Measurements from ENCODE around the gene CACNB1. TPM values are rescaled to one million over a fixed set of nuclear protein-coding genes. Genes with fewer than 3 reads are reported as not detected.

CACNB1 gene
- total RNA-seq, 1 experiment from 2014 or later, result 9.1 TPM

- H3K4me1 ChIP-seq (ENCODE audit: low read length), result peaks cover 23% of the 10 kb centered on the region
- no peaks in the 10 kb centered on the region for H3K36me3 ChIP-seq (ENCODE audit: insufficient read depth, low read length)
- peak; percentile 44 for DNase-seq
- H3K9ac ChIP-seq (ENCODE audit: low read length), result no peak overlapping the region
- no peak overlapping the region for H3K4me3 ChIP-seq (ENCODE audit: low read length)
- H3K27me3 ChIP-seq (ENCODE audit: low read length), result no peaks in the 10 kb centered on the region
- H3K27ac ChIP-seq (ENCODE audit: low read length), result no peak overlapping the region
- no peaks in the 10 kb centered on the region for H4K20me1 ChIP-seq (ENCODE audit: insufficient read depth, low read depth, low read length)
- H3K79me2 ChIP-seq (ENCODE audit: low read length), result no peaks in the 10 kb centered on the region
- no peak overlapping the region for H2AFZ ChIP-seq (ENCODE audit: low read length)
- H3K9me2 ChIP-seq (replicated peaks; ENCODE audit: insufficient read depth, low read length), result no peaks in the 10 kb centered on the region
- no peak overlapping the region for H3K4me2 ChIP-seq (ENCODE audit: low read depth, low read length, poor library complexity, severe bottlenecking)
- H3K9me3 ChIP-seq (ENCODE audit: low read length), result no peaks in the 10 kb centered on the region
Measured at GRCh38 chr17:39238311-39238972, 41.0 kb upstream of the CACNB1 start.

- H2AFZ ChIP-seq (ENCODE audit: low read length), result no peak overlapping the region
- H4K20me1 ChIP-seq (ENCODE audit: insufficient read depth, low read depth, low read length), result no peaks in the 10 kb centered on the region
- no peaks in the 10 kb centered on the region for H3K79me2 ChIP-seq (ENCODE audit: low read length)
- H3K4me3 ChIP-seq (ENCODE audit: low read length), result no peak overlapping the region
- no peak overlapping the region for H3K27ac ChIP-seq (ENCODE audit: low read length)
- H3K36me3 ChIP-seq (ENCODE audit: insufficient read depth, low read length), result no peaks in the 10 kb centered on the region
- H3K4me2 ChIP-seq (ENCODE audit: low read depth, low read length, poor library complexity, severe bottlenecking), result no peak overlapping the region
- H3K9me2 ChIP-seq (replicated peaks; ENCODE audit: insufficient read depth, low read length), result no peaks in the 10 kb centered on the region
- no peaks in the 10 kb centered on the region for H3K27me3 ChIP-seq (ENCODE audit: low read length)
- H3K9ac ChIP-seq (ENCODE audit: low read length), result no peak overlapping the region
- peaks cover 23% of the 10 kb centered on the region for H3K4me1 ChIP-seq (ENCODE audit: low read length)
- no peak for DNase-seq
- no peaks in the 10 kb centered on the region for H3K9me3 ChIP-seq (ENCODE audit: low read length)
Measured at GRCh38 chr17:39237586-39237985, 40.1 kb upstream of the CACNB1 start.

DNA sequence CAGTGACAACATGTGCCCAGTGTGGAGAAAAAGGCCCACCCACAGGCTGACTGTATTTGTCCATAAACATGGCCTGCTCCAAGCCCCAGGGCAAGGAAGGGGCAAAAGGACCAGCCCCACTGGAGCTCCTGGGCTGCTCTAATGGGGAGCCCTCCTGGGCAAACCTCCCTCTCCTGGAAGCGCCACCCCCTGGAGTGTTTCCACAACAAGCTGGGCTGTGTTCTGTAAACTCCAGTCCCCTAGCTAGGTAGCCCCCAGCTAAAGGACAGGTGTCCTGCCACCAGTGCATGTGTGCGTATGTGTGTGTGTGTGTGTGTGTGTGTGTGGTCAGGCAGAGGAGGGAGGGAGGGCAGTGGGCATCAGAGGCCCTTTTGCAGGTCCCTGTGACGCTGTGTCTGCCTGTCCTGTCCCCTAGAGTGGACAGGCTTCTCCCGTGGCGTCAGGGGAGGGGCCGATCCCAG is 39.5 kb upstream of the CACNB1 start:
- no peaks in the 10 kb centered on the region for H3K9me3 ChIP-seq (ENCODE audit: low read length)
- no peak overlapping the region for H3K9ac ChIP-seq (ENCODE audit: low read length)
- DNase-seq, result no peak
- no peaks in the 10 kb centered on the region for H3K36me3 ChIP-seq (ENCODE audit: insufficient read depth, low read length)
- no peaks in the 10 kb centered on the region for H4K20me1 ChIP-seq (ENCODE audit: insufficient read depth, low read depth, low read length)
- H3K4me3 ChIP-seq (ENCODE audit: low read length), result no peak overlapping the region
- no peak overlapping the region for H3K4me2 ChIP-seq (ENCODE audit: low read depth, low read length, poor library complexity, severe bottlenecking)
- no peak overlapping the region for H2AFZ ChIP-seq (ENCODE audit: low read length)
- H3K27me3 ChIP-seq (ENCODE audit: low read length), result no peaks in the 10 kb centered on the region
- no peaks in the 10 kb centered on the region for H3K9me2 ChIP-seq (replicated peaks; ENCODE audit: insufficient read depth, low read length)
- H3K79me2 ChIP-seq (ENCODE audit: low read length), result no peaks in the 10 kb centered on the region
- no peak overlapping the region for H3K27ac ChIP-seq (ENCODE audit: low read length)
- peaks cover 25% of the 10 kb centered on the region for H3K4me1 ChIP-seq (ENCODE audit: low read length)

DNA sequence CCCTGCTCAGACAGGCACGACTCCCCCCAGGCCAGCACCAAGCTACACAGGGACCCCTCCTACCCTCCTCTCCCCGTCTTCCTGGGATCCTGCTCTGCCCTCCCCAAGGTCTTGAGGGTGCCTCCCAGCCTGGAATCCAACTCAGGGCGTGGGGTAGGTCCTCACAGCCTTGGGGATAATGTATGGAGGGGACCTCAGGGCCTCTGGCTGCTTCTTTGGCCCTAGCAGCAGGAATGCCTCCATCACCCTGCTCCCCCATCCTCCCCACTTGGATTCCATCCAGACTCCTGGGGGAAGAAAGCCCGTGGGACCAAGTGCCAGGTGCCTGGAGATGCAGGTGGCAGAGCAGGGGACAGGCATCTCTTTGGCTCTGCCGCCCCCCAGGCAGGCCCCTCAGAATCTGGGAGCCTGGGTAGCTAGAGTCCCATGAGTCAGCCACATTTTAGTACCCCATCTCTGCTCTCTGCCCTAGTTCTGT is 39.0 kb upstream of the CACNB1 start:
- DNase-seq, result no peak
- no peak overlapping the region for H3K27ac ChIP-seq (ENCODE audit: low read length)
- H4K20me1 ChIP-seq (ENCODE audit: insufficient read depth, low read depth, low read length), result no peaks in the 10 kb centered on the region
- H3K79me2 ChIP-seq (ENCODE audit: low read length), result no peaks in the 10 kb centered on the region
- no peak overlapping the region for H3K4me2 ChIP-seq (ENCODE audit: low read depth, low read length, poor library complexity, severe bottlenecking)
- no peaks in the 10 kb centered on the region for H3K27me3 ChIP-seq (ENCODE audit: low read length)
- H3K9me2 ChIP-seq (replicated peaks; ENCODE audit: insufficient read depth, low read length), result no peaks in the 10 kb centered on the region
- no peaks in the 10 kb centered on the region for H3K9me3 ChIP-seq (ENCODE audit: low read length)
- peaks cover 27% of the 10 kb centered on the region for H3K4me1 ChIP-seq (ENCODE audit: low read length)
- no peak overlapping the region for H3K9ac ChIP-seq (ENCODE audit: low read length)
- no peak overlapping the region for H3K4me3 ChIP-seq (ENCODE audit: low read length)
- H3K36me3 ChIP-seq (ENCODE audit: insufficient read depth, low read length), result no peaks in the 10 kb centered on the region
- no peak overlapping the region for H2AFZ ChIP-seq (ENCODE audit: low read length)

DNA sequence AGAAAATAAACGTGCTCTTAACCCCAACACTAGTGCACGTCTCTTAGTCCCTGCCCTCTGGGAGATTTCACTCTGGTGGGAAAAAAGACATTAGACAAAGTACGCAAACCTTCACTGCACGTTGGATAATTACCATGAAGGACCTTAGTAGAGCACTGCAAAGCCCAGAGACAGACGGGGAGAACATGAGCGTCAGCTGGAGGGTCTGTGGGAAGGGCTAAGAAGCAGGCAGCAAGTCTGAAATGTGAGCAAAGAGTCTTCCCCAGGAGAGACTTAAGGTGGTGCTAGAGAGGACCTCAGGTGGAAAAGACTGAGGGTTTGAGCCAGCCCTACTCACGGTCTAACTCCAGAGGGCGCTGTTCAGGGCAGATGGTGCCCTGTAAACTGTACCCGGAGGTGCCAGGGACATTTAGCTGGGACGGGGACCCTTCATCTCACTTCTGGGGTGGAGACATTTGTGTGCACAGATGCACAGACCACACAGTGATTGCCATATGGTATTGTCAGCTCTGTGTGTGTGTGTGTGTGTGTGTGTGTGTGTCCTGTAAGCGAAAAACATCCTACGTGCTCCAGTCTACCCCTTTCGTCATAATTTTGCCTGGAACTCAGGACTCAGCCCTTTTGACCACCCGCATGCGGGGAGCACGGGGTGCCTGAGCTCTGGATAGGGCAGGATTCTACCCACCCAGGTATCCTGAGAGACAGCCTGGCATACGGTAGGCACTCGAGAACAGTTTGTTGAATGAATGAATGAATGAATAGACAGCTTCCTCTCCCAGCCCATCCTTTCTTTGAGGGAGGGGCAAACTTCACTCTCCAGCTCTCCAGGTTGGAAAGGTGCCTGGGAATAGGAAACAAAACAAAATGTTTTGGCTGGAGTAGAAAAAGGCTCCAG is 38.3 kb upstream of the CACNB1 start:
- H3K36me3 ChIP-seq (ENCODE audit: insufficient read depth, low read length), result no peaks in the 10 kb centered on the region
- no peak overlapping the region for H2AFZ ChIP-seq (ENCODE audit: low read length)
- no peaks in the 10 kb centered on the region for H4K20me1 ChIP-seq (ENCODE audit: insufficient read depth, low read depth, low read length)
- no peak overlapping the region for H3K9ac ChIP-seq (ENCODE audit: low read length)
- H3K4me3 ChIP-seq (ENCODE audit: low read length), result no peak overlapping the region
- DNase-seq, result peak; percentile 93
- no peak overlapping the region for H3K27ac ChIP-seq (ENCODE audit: low read length)
- H3K27me3 ChIP-seq (ENCODE audit: low read length), result no peaks in the 10 kb centered on the region
- peak overlapping the region; percentile 28 for H3K4me2 ChIP-seq (ENCODE audit: low read depth, low read length, poor library complexity, severe bottlenecking)
- no peaks in the 10 kb centered on the region for H3K79me2 ChIP-seq (ENCODE audit: low read length)
- H3K9me3 ChIP-seq (ENCODE audit: low read length), result no peaks in the 10 kb centered on the region
- H3K4me1 ChIP-seq (ENCODE audit: low read length), result peaks cover 34% of the 10 kb centered on the region
- H3K9me2 ChIP-seq (replicated peaks; ENCODE audit: insufficient read depth, low read length), result no peaks in the 10 kb centered on the region

- Histone ChIP-seq H3K4me2 (ENCODE audit: low read depth, low read length, poor library complexity, severe bottlenecking) (peak overlapping the region; percentile 70), H3K79me2 (ENCODE audit: low read length) (no peaks in the 10 kb centered on the region), H3K9ac (ENCODE audit: low read length) (peak overlapping the region; percentile 31; the same call in 1 of the 2 replicates), H3K4me3 (ENCODE audit: low read length) (peak overlapping the region; percentile 53), H4K20me1 (ENCODE audit: insufficient read depth, low read depth, low read length) (no peaks in the 10 kb centered on the region), H2AFZ (ENCODE audit: low read length) (no peak overlapping the region), H3K4me1 (ENCODE audit: low read length) (peaks cover 22% of the 10 kb centered on the region), H3K36me3 (ENCODE audit: insufficient read depth, low read length) (no peaks in the 10 kb centered on the region), H3K9me3 (ENCODE audit: low read length) (no peaks in the 10 kb centered on the region), H3K27ac (ENCODE audit: low read length) (no peak overlapping the region), H3K27me3 (ENCODE audit: low read length) (no peaks in the 10 kb centered on the region), H3K9me2 (replicated peaks; ENCODE audit: insufficient read depth, low read length) (no peaks in the 10 kb centered on the region)
- DNase-seq, result peak; percentile 90
Measured at GRCh38 chr17:39231591-39232551, 34.4 kb upstream of the CACNB1 start.

- Histone ChIP-seq H3K27me3 (ENCODE audit: low read length) (no peaks in the 10 kb centered on the region), H3K4me3 (ENCODE audit: low read length) (peak overlapping the region; percentile 53; the same call in 1 of the 2 replicates), H3K9me3 (ENCODE audit: low read length) (no peaks in the 10 kb centered on the region), H2AFZ (ENCODE audit: low read length) (no peak overlapping the region), H3K36me3 (ENCODE audit: insufficient read depth, low read length) (no peaks in the 10 kb centered on the region), H3K9ac (ENCODE audit: low read length) (0 out of 2 replicates have a peak overlapping the region, but pooled peaks have one; percentile 31), H3K79me2 (ENCODE audit: low read length) (no peaks in the 10 kb centered on the region), H3K4me2 (ENCODE audit: low read depth, low read length, poor library complexity, severe bottlenecking) (peak overlapping the region; percentile 70), H4K20me1 (ENCODE audit: insufficient read depth, low read depth, low read length) (no peaks in the 10 kb centered on the region), H3K9me2 (replicated peaks; ENCODE audit: insufficient read depth, low read length) (no peaks in the 10 kb centered on the region), H3K4me1 (ENCODE audit: low read length) (peaks cover 22% of the 10 kb centered on the region), H3K27ac (ENCODE audit: low read length) (no peak overlapping the region)
- DNase-seq, result no peak
Measured at GRCh38 chr17:39231091-39231561, 33.7 kb upstream of the CACNB1 start.

Measured in Karpas-422 (cell line).